Measurements from ENCODE around the gene BPIFB6. TPM values are rescaled to one million over a fixed set of nuclear protein-coding genes. Genes with fewer than 3 reads are reported as not detected.

BPIFB6 gene
- total RNA-seq, 1 donor: not detected

GRCh38 chr20:32997431-32997830 is 34.0 kb upstream of the BPIFB6 start:
- Histone ChIP-seq H3K4me2 (ENCODE audit: insufficient read depth, low read length) (no peak overlapping the region), H3K4me3 (ENCODE audit: insufficient read depth, low read length) (no peak overlapping the region), H4K20me1 (ENCODE audit: insufficient read depth, low read length) (no peaks in the 10 kb centered on the region), H3K27me3 (ENCODE audit: insufficient read depth, low read length) (no peaks in the 10 kb centered on the region), H2AFZ (ENCODE audit: low read length) (no peak overlapping the region), H3K79me2 (ENCODE audit: insufficient read depth, low read length) (no peaks in the 10 kb centered on the region), H3K9me3 (ENCODE audit: low read depth, low read length) (no peaks in the 10 kb centered on the region), H3K27ac (ENCODE audit: low read depth, low read length) (no peak overlapping the region), H3K4me1 (ENCODE audit: insufficient read depth, low read length) (no peaks in the 10 kb centered on the region), H3K36me3 (ENCODE audit: insufficient read depth, low read length) (no peaks in the 10 kb centered on the region)
- DNase-seq (ENCODE audit: insufficient read length, low spot score, missing footprints): no peak
- TF ChIP-seq CTCF (IDR thresholded peaks at IDR 0.05; ENCODE audit: extremely low read depth, low read depth, low read length): no peak

- TF ChIP-seq CTCF (IDR thresholded peaks at IDR 0.05; ENCODE audit: extremely low read depth, low read depth, low read length): no peak
- no peaks in the 10 kb centered on the region for H4K20me1 ChIP-seq (ENCODE audit: insufficient read depth, low read length)
- H2AFZ ChIP-seq (ENCODE audit: low read length): no peak overlapping the region
- DNase-seq (ENCODE audit: insufficient read length, low spot score, missing footprints): peak; percentile 66
- H3K4me3 ChIP-seq (ENCODE audit: insufficient read depth, low read length): no peak overlapping the region
- H3K4me1 ChIP-seq (ENCODE audit: insufficient read depth, low read length): no peaks in the 10 kb centered on the region
- no peak overlapping the region for H3K4me2 ChIP-seq (ENCODE audit: insufficient read depth, low read length)
- H3K9me3 ChIP-seq (ENCODE audit: low read depth, low read length): no peaks in the 10 kb centered on the region
- no peaks in the 10 kb centered on the region for H3K27me3 ChIP-seq (ENCODE audit: insufficient read depth, low read length)
- H3K36me3 ChIP-seq (ENCODE audit: insufficient read depth, low read length): no peaks in the 10 kb centered on the region
- H3K27ac ChIP-seq (ENCODE audit: low read depth, low read length): no peak overlapping the region
- H3K79me2 ChIP-seq (ENCODE audit: insufficient read depth, low read length): no peaks in the 10 kb centered on the region
Measured at GRCh38 chr20:32999603-33000250, 31.7 kb upstream of the BPIFB6 start.

DNA sequence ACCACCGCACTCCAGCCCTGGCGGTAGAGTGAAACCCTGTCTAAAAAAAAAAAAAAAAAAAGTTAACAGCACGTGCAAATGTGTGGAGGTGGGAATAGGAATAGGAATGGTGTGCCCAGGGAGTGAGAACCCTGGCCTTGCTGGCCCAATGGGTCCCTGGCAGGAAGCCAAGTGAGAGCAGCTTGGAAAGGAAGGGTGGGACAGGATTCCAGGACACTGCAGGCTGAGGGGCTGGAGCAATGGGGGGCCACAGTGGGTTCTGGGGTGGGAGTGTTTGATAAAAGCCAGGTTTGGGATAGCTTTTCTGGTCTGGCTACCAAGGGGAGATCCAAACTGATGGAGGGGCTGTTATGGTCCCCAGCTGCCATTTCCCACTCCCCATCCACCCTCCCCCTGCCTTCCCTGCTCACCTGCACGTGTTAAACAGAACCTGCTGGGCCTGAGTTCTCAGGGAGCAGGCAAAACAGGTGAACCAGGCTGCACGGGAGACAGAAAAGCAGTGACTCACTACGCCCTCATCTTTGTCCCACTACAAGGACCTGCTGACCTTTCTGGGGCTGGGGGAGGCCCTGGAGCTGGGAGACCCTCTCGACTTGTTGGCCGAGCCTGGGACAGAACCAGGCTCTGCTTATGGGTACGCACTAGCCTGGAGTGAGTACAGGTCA is 30.5 kb upstream of the BPIFB6 start:
- Histone ChIP-seq H3K4me1 (ENCODE audit: insufficient read depth, low read length) (no peaks in the 10 kb centered on the region), H4K20me1 (ENCODE audit: insufficient read depth, low read length) (no peaks in the 10 kb centered on the region), H3K79me2 (ENCODE audit: insufficient read depth, low read length) (no peaks in the 10 kb centered on the region), H3K9me3 (ENCODE audit: low read depth, low read length) (no peaks in the 10 kb centered on the region), H3K4me3 (ENCODE audit: insufficient read depth, low read length) (no peak overlapping the region), H3K36me3 (ENCODE audit: insufficient read depth, low read length) (no peaks in the 10 kb centered on the region), H3K27ac (ENCODE audit: low read depth, low read length) (no peak overlapping the region), H3K4me2 (ENCODE audit: insufficient read depth, low read length) (no peak overlapping the region), H3K27me3 (ENCODE audit: insufficient read depth, low read length) (no peaks in the 10 kb centered on the region), H2AFZ (ENCODE audit: low read length) (no peak overlapping the region)
- DNase-seq (ENCODE audit: insufficient read length, low spot score, missing footprints): peak; percentile 19
- no peak for TF ChIP-seq CTCF (IDR thresholded peaks at IDR 0.05; ENCODE audit: extremely low read depth, low read depth, low read length)

GRCh38 chr20:33002087-33002808 is 29.2 kb upstream of the BPIFB6 start:
- no peaks in the 10 kb centered on the region for H3K79me2 ChIP-seq (ENCODE audit: insufficient read depth, low read length)
- no peaks in the 10 kb centered on the region for H3K9me3 ChIP-seq (ENCODE audit: low read depth, low read length)
- H3K27ac ChIP-seq (ENCODE audit: low read depth, low read length): no peak overlapping the region
- no peaks in the 10 kb centered on the region for H3K36me3 ChIP-seq (ENCODE audit: insufficient read depth, low read length)
- no peak overlapping the region for H2AFZ ChIP-seq (ENCODE audit: low read length)
- TF ChIP-seq CTCF (IDR thresholded peaks at IDR 0.05; ENCODE audit: extremely low read depth, low read depth, low read length): no peak
- no peak overlapping the region for H3K4me2 ChIP-seq (ENCODE audit: insufficient read depth, low read length)
- H3K27me3 ChIP-seq (ENCODE audit: insufficient read depth, low read length): no peaks in the 10 kb centered on the region
- peak; percentile 38 for DNase-seq (ENCODE audit: insufficient read length, low spot score, missing footprints)
- H4K20me1 ChIP-seq (ENCODE audit: insufficient read depth, low read length): no peaks in the 10 kb centered on the region
- H3K4me1 ChIP-seq (ENCODE audit: insufficient read depth, low read length): no peaks in the 10 kb centered on the region
- H3K4me3 ChIP-seq (ENCODE audit: insufficient read depth, low read length): no peak overlapping the region

Data from osteoblast (primary cell).